Measurements from ENCODE around the gene CS. TPM values are rescaled to one million over a fixed set of nuclear protein-coding genes. Genes with fewer than 3 reads are reported as not detected.

Gene CS
- total RNA-seq, 2 experiments from 2014 or later: 139 to 145 TPM

DNA sequence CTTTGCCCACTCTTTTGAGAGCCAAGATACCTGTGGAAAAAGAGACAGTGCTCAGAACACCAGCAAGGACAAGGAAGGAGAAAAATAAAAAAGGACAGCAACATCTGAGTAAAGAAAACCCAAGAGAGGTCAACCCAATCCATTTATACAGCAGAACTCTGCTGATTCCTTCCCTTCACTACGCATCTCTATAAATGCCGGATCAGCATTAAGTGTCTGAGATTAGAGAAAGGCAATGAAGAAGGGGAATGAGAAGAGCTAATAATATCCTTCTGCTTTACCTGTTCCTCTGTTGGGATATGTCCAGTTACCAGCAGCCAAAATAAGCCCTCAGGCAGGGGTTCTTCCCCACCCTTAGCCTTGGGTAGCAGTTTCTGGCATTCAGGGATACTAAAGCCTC lies 17.6 kb downstream of the CS start:
- CTCF ChIA-PET: interaction anchor here (0.6 kb wide), 1 partner anchor 110 kb away, joined by 3 read pairs; no protein-coding TSS in a partner anchor
- Mint-ChIP-seq H3K4me1 (ENCODE audit: low read depth) (peaks cover 6% of the 10 kb centered on the region), H3K27me3 (no peaks in the 10 kb centered on the region), H3K9me3 (no peaks in the 10 kb centered on the region), H3K4me3 (no peak overlapping the region), H3K36me3 (ENCODE audit: low read depth) (peaks cover 66% of the 10 kb centered on the region), H3K27ac (no peak overlapping the region)
- TF ChIP-seq, protein P1, sequence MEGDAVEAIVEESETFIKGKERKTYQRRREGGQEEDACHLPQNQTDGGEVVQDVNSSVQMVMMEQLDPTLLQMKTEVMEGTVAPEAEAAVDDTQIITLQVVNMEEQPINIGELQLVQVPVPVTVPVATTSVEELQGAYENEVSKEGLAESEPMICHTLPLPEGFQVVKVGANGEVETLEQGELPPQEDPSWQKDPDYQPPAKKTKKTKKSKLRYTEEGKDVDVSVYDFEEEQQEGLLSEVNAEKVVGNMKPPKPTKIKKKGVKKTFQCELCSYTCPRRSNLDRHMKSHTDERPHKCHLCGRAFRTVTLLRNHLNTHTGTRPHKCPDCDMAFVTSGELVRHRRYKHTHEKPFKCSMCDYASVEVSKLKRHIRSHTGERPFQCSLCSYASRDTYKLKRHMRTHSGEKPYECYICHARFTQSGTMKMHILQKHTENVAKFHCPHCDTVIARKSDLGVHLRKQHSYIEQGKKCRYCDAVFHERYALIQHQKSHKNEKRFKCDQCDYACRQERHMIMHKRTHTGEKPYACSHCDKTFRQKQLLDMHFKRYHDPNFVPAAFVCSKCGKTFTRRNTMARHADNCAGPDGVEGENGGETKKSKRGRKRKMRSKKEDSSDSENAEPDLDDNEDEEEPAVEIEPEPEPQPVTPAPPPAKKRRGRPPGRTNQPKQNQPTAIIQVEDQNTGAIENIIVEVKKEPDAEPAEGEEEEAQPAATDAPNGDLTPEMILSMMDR (IDR thresholded peaks at IDR 0.05): no peak
- H3K4me3 ChIP-seq (ENCODE audit: low read length): no peak overlapping the region
- DNase-seq: no peak
- H3K36me3 ChIP-seq (ENCODE audit: insufficient read depth, low read length): peaks cover 81% of the 10 kb centered on the region
- ATAC-seq (ENCODE audit: poor library complexity): no peak
- H3K27ac ChIP-seq (ENCODE audit: low read depth in 1 of 2, low read length in 2 of 2): no peak overlapping the region
- POLR2A ChIA-PET: no interaction called here
- H3K4me1 ChIP-seq (ENCODE audit: insufficient read depth, low read length): no peaks in the 10 kb centered on the region
- H3K9me3 ChIP-seq (ENCODE audit: control insufficient read depth in 1 of 2, insufficient read depth in 1 of 2, low read length in 2 of 2): no peaks in the 10 kb centered on the region
- intact Hi-C loops (cut with DNase I, micrococcal nuclease): no loop called here
- H3K27me3 ChIP-seq (ENCODE audit: control insufficient read depth in 1 of 2, insufficient read depth in 2 of 2, low read length in 2 of 2): no peaks in the 10 kb centered on the region

DNA sequence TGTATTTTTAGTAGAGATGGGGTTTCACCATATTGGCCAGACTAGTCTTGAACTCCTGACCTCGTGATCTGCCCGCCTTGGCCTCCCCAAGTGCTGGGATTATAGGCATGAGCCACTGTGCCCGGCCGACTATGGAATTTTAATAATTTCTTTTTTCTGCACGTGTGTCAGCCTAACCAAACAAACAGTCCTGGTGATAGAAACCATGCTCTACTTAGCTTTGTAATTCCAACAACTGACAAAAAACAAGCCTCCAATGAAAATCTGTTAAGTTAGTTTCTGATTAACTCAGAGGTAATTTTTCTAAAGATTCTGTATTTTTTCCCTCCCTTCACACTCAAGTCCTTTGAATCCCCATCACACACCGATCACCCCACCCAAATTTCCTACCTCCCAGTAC lies 18.1 kb downstream of the CS start:
- peaks cover 5% of the 10 kb centered on the region for H3K4me1 Mint-ChIP-seq (ENCODE audit: low read depth)
- DNase-seq: no peak
- ATAC-seq (ENCODE audit: poor library complexity): no peak
- Histone ChIP-seq H3K27me3 (ENCODE audit: control insufficient read depth in 1 of 2, insufficient read depth in 2 of 2, low read length in 2 of 2) (no peaks in the 10 kb centered on the region), H3K4me1 (ENCODE audit: insufficient read depth, low read length) (no peaks in the 10 kb centered on the region), H3K36me3 (ENCODE audit: insufficient read depth, low read length) (peaks cover 80% of the 10 kb centered on the region), H3K27ac (ENCODE audit: low read depth in 1 of 2, low read length in 2 of 2) (no peak overlapping the region), H3K9me3 (ENCODE audit: control insufficient read depth in 1 of 2, insufficient read depth in 1 of 2, low read length in 2 of 2) (no peaks in the 10 kb centered on the region), H3K4me3 (ENCODE audit: low read length) (no peak overlapping the region)
- no peaks in the 10 kb centered on the region for H3K9me3 Mint-ChIP-seq
- peaks cover 67% of the 10 kb centered on the region for H3K36me3 Mint-ChIP-seq (ENCODE audit: low read depth)
- H3K27ac Mint-ChIP-seq: no peak overlapping the region
- CTCF ChIA-PET: interaction anchor here (0.6 kb wide), 1 partner anchor 110 kb away, joined by 3 read pairs; no protein-coding TSS in a partner anchor
- H3K27me3 Mint-ChIP-seq: no peaks in the 10 kb centered on the region
- TF ChIP-seq, protein P1 (IDR thresholded peaks at IDR 0.05): no peak
- intact Hi-C loops (cut with DNase I, micrococcal nuclease): no loop called here
- H3K4me3 Mint-ChIP-seq: no peak overlapping the region
- POLR2A ChIA-PET: no interaction called here

DNA sequence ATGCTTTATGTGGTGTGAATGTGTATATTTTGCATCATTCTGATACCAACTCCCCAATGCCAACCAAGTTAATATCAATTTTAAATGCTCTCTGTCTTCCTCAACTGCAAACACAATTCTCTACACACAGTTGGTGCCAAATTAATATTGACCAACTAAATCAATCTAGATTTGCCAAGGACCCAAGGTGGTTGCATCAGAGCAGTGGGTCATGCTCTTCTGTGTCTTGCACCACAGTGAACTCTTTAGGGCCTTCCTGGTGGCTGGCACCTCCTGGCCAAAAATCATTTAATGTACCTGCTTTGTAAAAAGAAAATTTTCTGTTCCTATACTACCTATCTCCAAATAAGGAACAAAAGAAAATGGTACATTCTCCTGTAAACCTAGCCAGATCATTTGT lies 19.3 kb downstream of the CS start:
- Mint-ChIP-seq H3K27ac (no peak overlapping the region), H3K36me3 (ENCODE audit: low read depth) (peaks cover 66% of the 10 kb centered on the region)
- CTCF ChIA-PET: interaction anchor here (0.6 kb wide), 1 partner anchor 34 kb away, joined by 3 read pairs; no protein-coding TSS in a partner anchor

More for the DNA sequence above, 19.3 kb downstream of the CS start:
- Mint-ChIP-seq H3K4me3 (no peak overlapping the region), H3K4me1 (ENCODE audit: low read depth) (no peaks in the 10 kb centered on the region), H3K9me3 (no peaks in the 10 kb centered on the region), H3K27me3 (no peaks in the 10 kb centered on the region)
- Histone ChIP-seq H3K27me3 (ENCODE audit: control insufficient read depth in 1 of 2, insufficient read depth in 2 of 2, low read length in 2 of 2) (no peaks in the 10 kb centered on the region), H3K36me3 (ENCODE audit: insufficient read depth, low read length) (peaks cover 77% of the 10 kb centered on the region), H3K9me3 (ENCODE audit: control insufficient read depth in 1 of 2, insufficient read depth in 1 of 2, low read length in 2 of 2) (no peaks in the 10 kb centered on the region), H3K4me3 (ENCODE audit: low read length) (no peak overlapping the region), H3K4me1 (ENCODE audit: insufficient read depth, low read length) (no peaks in the 10 kb centered on the region), H3K27ac (ENCODE audit: low read depth in 1 of 2, low read length in 2 of 2) (no peak overlapping the region)
- intact Hi-C loops (cut with DNase I, micrococcal nuclease): no loop called here
- TF ChIP-seq, protein P1 (IDR thresholded peaks at IDR 0.05): no peak
- ATAC-seq (ENCODE audit: poor library complexity): no peak
- POLR2A ChIA-PET: no interaction called here
- no peak for DNase-seq

All from CD4-positive, alpha-beta T cell (primary cell).